ENCODE data around the gene OSER1.
"Not testable (repeated sequence)": the region's sequence is repeated elsewhere in the genome, so short reads cannot be mapped to it uniquely, and the experiment has no call there.

The OSER1 gene

DNA sequence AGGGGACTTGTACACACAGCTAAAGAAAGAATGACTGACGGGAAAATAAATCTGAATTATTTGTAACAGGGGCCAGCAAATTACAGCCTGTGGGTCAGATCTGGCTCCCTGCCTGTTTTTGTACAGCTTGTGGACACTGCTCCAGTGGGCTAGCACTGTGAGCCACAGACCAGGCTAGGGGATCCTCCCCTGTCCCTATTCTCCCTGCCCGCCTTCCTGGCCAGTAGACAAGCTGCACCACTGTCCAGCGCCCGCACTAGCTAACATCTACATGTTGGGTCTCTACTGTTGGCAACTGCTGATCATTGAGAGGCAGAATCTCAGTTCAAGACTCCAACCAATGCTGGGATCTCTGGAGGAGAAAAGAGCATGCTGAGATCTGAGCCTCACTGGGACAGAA lies 10.7 kb downstream of the OSER1 start:
- DNase-seq, result no peak

DNA sequence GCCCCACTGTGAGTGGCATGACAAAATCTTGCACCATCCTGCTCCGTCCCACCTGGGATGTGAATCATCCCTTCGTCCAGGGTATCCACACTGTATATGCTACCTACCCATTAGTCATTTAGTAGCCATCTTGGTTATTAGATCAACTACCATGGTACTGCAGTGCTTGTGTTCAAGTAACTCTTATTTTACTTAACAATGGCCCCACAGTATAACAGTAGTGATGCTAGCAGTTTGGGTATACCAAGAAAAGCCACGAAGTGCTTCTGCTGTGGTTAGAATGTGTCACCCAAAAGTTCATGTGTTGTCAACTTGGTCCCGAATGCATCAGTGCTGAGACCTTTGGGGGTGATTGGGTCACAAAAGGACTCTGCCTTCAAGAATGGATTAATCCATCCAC lies 11.7 kb downstream of the OSER1 start:
- DNase-seq, result peak; percentile 47

DNA sequence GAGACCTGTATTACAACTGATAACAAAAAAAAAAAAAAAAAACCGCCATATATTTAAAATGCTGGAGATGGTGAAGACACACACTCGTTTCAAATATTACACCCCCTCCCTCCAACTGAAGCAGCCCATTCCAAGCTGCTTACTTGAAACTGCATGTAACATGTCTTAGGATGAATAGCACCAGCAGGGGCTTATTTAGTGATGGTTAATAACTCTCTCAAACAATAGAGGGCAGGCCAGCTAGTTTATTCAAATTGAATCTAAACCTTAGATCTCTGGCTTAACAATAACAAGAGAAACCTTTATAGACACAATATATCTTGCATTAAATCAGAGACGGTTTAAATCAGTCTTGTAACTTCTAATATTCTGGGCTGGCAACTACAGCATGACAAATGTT lies 14.3 kb downstream of the OSER1 start:
- DNase-seq, result peak; percentile 57

- DNase-seq, result peak; percentile 55
Observed at GRCh38 chr20:44195605-44196004, 15.0 kb downstream of the OSER1 start.

DNA sequence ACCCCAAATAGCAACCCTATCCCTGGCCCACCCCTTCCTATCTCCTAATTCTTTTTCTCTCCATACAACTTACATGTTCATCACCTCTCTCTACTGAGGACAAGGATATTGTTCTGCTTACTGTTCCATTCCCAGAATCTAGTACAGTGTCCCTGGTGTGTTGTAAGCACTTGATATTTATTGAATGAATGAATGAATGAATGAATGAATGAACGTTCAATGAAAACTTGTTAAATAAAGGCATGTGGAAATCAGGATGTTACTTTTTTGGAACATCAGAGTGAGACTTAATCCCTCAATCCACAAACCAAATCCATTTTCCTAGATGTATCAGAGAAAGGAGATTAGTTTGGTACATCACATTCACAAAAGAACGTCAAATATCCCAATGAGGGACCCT lies 16.8 kb downstream of the OSER1 start:
- DNase-seq, result no peak

- DNase-seq, result not testable (repeated sequence)
Observed at GRCh38 chr20:44191640-44192039, 18.9 kb downstream of the OSER1 start.

- DNase-seq, result peak; percentile 79
Observed at GRCh38 chr20:44190197-44190852, 20.2 kb downstream of the OSER1 start.

DNA sequence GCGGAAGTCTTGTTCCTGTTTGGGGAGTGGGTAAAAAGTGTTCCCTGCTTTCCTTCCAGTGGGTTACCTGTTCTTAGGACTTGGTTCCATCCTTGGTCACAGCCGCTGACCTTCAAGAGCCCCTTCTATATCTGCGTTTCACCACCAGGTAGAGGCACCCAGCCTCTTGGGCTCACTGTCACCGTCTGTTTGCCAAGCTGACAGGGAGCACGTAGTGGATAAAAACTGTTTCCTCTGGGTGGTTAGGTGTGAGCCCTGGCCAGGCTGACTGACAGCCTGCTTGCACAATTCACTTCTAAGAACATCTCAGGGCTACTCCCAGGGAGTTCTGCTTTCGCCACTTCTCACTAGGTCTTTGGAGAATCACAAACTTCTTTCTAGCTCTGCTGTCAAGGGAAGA lies 21.8 kb downstream of the OSER1 start:
- peak; percentile 67 for DNase-seq

DNA sequence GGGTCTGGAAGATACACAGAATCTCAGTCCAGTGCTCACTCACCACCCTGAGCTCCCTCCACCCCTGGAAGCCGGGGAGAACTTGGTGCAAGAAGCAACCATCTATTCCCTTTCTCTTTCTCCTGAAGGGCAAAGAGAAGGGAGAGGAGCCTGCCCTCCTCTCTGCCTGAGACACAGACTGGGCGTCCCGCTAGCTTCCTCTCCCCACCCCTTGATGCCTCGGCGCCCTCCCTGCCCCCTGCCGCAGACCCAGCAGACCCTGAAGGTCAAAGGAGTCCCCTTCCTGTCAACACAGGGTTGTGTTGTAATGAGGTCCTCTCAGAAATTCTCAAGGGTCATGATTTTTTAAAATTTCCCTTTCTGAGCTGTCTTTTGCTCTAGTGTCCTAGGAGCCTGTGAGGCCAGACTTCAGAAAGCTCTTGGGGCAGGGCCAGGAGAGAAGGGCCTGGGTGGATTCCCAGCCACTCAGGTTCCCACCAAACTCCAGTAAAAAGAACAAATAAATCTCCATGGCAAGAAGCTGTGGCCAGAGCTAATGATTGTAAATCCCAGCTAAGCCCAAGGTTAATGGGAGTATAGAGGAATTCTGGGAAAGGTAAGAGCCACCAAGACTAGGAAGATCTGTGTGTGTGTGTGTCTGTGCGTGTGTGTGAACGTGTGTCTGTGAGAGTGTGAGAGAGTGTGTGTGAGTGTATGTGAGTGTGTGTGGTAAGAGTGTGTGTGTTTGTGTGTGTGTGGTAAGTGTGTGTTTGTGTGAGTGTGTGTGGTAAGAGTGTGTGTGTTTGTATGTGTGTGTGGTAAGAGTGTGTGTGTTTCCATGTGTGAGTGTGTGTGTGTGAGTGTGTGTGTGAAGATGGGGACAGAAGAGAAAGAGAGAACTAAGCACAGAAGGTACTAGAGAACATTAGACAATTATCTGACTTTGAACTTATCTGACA lies 22.5 kb downstream of the OSER1 start:
- no peak for DNase-seq

DNA sequence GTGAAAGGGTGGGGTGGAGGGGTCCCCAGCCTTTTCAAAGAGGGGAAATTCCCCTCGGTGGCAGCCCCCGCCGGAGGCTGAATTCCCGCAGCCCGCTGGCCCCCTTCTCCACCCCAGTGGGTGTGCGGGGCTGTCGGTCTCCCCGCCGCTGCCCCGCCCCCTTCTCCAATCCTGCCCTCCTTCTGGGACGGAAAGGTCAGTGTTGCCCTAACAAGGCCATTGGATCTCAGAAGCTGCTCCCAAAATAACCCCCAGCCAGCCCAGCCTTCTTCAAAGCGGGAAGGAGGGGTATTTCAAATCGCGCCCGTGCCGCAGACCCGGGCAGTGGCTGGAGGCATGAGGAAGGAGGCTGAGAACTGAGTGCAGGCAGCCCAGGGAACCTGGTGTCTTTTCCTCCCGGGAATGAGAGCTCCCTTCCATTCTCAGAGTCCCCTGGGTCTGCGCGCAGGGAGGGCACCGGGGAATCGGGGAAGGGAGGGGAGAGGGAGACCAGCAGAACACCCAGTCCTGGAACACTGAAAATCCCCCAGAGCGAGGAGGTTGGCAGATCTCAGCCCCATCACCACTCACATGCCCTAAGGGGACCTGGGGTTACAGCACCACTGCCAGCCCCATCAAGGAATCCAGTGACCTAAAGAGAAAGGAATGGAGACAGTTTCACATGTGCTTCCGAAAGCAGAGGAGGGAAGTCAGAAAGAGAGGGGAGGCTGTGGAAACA lies 23.4 kb downstream of the OSER1 start, which contains the start of gene JPH2:
JPH2 (minus strand) TSS at position 135 of the 718 bp plus-strand sequence. CDS start 483 bp downstream, outside the sequence.
- DNase-seq, result no peak

DNA sequence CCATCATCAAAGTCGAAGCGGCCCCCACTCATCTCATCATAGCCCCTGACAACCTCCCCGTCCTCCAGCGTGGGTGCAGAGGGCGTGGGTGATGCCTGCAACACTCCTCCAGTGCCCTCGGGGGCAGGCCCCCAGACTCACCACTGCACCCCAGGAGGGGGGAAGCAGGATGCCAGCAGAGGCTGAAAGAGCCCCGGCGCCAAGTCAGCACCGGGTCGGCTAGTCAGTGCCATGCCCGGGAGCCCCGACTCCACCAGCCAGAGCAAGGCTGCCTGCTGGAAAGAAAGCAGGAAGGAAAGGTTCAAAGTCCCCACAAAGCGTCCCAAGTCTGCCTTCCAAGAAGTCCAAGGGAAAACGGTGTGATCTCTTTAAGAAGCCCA lies 23.9 kb downstream of the OSER1 start:
- no peak for DNase-seq

DNA sequence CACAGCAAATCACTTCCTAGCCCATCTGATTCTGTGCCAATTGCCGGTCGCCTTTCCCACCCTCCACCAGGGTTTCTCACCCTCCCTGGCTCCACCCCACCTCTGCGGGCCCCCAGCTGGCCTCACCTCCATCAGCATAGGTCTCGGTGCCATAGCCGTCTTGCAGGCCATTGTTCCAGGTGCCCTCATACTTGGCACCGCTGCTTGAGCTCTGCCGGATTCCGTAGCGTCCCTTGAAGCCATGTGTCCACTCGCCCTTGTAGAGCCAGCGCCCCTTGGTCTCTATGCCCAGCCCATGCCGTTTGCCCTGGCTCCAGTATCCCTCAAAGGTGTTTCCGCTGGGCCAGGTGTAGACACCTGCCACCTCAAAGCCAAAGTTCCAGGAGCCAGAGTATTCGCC lies 24.4 kb downstream of the OSER1 start:
- DNase-seq, result no peak

- DNase-seq, result no peak
Observed at GRCh38 chr20:44185574-44185973, 25.0 kb downstream of the OSER1 start.

DNA sequence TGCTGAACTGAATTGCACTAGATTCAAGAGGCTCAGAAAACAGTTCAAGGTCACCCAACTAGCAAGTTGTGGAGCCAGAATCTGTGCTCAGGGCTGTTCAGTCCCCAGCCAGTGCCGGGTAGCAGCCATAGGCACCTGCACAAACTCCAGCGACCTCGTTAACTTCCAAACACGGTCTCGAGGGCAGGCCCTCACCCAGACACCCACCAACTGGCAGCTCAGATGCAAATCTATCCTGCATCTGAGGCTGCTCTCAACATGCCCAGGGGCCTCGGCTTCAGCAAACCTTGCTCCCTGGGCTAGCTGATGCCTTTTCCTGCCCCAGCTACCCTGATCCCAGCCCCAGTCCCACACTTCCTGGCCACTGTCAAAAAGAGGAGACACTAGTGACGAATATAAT lies 27.3 kb downstream of the OSER1 start:
- DNase-seq, result no peak

GRCh38 chr20:44182863-44183262 lies 27.7 kb downstream of the OSER1 start:
- DNase-seq, result no peak

- DNase-seq, result no peak
Observed at GRCh38 chr20:44182135-44182765, 28.3 kb downstream of the OSER1 start.

DNA sequence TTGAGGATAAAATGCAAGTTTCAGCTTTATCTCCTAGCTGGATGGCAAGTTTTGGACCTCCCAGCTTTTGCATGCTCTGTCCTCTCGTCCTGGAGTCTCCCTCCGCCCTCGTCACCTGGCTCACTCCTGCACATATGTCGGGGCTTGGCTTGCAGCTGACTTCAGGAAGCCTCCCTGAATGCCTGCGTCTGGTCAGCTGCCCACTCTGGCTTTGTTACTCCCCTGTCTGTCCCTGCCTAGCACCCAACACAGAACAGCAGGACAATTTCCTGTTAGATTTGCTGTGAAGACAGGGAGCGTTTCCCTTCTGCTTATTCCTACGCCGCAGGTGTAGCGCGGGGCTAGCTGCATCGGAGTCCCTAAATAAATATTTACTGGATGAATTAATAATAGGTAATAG lies 29.0 kb downstream of the OSER1 start:
- DNase-seq, result no peak

GRCh38 chr20:44180814-44181213 lies 29.8 kb downstream of the OSER1 start:
- no peak for DNase-seq

- DNase-seq, result no peak
Observed at GRCh38 chr20:44176833-44177534, 33.6 kb downstream of the OSER1 start.

- no peak for DNase-seq
Observed at GRCh38 chr20:44174996-44175765, 35.4 kb downstream of the OSER1 start.

DNA sequence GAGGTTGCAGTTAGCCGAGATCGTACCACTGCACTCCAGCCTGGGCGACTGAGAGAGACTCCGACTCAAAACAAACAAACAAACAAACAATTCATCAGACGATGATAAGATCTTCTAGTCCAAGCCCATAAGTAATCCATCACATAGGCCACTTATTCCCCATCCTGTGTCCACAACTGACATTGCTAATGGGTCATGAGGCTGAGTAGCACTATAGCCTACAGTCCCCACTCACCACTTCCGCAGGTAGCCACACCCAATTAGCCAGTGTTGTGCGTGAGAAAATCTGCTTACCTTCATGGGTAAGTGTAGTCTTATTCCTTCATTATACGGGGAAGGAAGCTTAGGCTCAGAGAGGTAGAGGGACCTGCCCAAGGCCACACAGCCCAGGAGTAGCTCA lies 36.7 kb downstream of the OSER1 start:
- no peak for DNase-seq

- DNase-seq, result no peak
Observed at GRCh38 chr20:44173116-44173515, 37.5 kb downstream of the OSER1 start.
